GM19035 (cell line): ENCODE results near the gene PPM1M.

Source experiments
- ATAC-seq: cut with Tn5 transposase; IDR thresholded peaks from one replicate; pipeline ENCODE4 v1.9.1; 2021; ENCODE audit not compliant: unreplicated experiment

Gene PPM1M

DNA sequence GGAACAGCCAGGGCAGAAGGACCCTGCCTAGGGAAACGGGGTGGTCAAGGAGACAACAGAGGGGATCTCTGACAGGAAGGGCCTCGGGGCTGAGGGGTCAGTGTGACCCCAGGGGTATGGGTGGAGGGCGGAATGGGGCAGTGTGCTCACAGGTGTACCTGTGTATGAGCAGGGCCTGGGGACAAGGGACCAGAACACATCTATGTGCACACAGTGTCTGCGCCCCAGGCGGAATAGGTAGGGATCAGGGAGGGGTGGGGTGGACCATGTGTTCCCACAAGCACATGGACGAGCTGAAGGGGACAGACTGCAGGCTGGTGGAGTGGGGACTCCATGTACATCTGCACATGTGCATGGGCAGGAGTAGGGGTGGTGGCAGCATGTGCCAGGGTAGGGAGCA is 15.1 kb upstream of the PPM1M start:
- no peak for ATAC-seq

DNA sequence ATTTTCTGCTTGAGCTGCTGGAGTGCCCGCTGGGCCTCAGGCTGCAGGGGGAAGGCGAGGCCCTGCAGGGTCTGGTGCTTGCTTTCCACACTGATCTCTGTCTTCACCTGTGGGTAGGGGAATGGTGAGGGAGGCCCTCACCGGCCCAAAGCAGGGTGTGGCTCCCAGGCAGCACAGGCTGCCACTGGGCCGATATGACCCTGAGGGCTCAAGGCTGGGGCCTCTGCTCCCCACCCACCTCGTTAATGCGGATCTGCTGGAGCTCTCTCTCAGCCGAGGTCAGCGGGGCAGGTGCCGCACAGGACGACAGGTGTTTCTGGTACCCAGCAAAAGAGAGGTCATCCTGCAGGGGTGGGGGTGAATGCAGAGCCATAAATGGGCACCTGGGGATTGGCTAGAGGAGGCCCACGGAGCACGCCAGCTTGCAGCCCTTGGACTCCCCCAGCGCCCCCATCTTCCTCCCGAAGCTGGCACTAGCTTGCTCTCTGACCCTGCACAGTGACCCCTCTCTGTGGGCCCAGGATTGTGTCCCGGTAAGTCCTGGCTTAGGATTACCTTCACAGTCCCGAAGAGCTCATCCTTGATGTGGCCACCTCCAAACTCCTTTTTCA is 14.6 kb upstream of the PPM1M start:
- no peak for ATAC-seq

- no peak for ATAC-seq
Measured at GRCh38 chr3:52231502-52232278, 13.9 kb upstream of the PPM1M start.

DNA sequence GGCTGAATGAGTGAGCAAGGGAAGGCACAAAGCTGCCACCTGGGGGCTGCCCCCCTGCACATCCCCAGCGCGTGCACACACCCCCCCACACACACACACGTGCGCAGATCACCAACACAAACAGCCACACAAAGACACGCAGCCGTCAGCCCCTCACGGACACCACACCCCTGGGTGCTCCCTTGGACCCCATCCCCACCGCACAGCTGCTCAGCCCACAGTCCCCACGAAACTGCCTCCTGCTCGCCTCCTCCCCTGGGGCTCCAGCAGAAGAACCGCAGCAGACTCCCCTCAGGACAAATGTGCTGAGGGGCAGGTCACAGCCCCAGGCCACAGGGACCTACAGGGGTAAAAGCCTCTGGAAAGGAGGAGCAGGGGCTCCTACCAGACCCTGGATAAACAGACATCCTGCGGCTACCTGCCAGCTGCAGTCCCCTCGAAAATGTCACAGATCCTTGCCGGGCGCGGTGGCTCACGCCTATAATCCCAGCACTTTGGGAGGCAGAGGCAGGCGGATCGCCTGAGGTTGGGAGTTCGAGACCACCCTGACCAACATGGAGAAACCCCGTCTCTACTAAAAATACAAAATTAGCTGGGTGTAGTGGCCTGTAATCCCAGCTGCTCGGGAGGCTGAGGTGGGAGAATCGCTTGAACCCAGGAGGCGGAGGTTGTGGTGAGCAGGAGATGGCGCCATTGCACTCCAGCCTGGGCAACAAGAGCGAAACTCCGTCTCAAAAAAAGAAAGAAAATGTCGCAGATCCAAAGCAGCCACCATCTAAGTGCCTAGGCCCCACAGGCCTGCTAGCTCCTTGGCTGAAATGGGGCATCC is 13.1 kb upstream of the PPM1M start:
- no peak for ATAC-seq

- ATAC-seq, result no peak
Measured at GRCh38 chr3:52233108-52233591, 12.4 kb upstream of the PPM1M start.

GRCh38 chr3:52233968-52234367 is 11.6 kb upstream of the PPM1M start:
- no peak for ATAC-seq

DNA sequence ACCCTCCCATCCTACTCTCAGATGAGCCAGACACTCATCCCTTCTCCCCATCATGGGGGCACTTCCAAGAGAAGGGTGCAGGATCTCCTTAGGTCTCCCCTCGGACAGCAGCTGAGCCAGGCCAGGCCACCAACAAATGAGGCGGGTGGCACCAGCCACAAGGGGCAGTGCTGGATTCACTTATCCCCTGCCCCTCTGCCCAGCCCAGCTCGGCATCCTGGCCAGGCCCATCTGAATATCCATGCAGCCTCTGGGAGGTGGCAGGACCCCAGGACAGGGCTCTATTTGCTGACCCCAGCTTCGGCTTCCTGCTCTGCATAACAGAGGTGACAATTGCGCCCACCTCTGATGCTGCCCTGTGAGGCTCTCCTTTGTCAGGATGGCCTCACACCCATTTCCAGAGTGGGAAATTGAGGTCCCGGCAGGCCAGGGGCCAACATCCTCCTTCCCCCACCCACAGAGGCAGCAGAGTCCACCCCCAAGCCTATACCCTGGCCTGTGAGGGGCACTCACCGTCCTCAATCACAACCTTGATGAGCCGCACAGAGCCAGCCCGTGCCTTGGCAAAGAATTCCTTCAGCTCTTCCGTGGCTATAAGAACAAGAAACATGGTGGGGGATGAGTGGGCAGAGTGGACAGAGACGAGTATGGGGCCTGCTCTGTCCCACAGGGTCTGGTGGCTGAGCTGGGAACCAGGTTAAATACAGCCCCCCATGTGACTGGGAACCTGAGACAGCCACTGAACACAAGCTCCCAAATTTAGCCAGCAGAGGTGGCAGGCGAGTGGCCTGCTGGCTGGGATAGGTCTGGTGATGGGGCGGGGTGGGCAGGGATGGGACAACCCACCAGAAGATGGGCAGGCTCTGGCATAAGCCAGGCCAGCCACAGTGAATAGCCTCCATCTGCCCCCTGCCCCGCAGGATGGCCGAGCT is 10.8 kb upstream of the PPM1M start:
- no peak for ATAC-seq

- ATAC-seq, result no peak
Measured at GRCh38 chr3:52236424-52236886, 9.1 kb upstream of the PPM1M start.

GRCh38 chr3:52237006-52237656 is 8.4 kb upstream of the PPM1M start:
- no peak for ATAC-seq

- no peak for ATAC-seq
Measured at GRCh38 chr3:52237657-52238172, 7.8 kb upstream of the PPM1M start.

GRCh38 chr3:52238193-52238760 is 7.3 kb upstream of the PPM1M start:
- ATAC-seq, result peak; percentile 3

- peak; percentile 77 for ATAC-seq
Measured at GRCh38 chr3:52238761-52239701, 6.5 kb upstream of the PPM1M start, which contains the start of gene TWF2. TWF2 (minus strand) TSS chr3:52239158; CDS start chr3:52239016, 142 bp downstream.

GRCh38 chr3:52240059-52240885 is 5.3 kb upstream of the PPM1M start:
- no peak for ATAC-seq

GRCh38 chr3:52240886-52241370 is 4.6 kb upstream of the PPM1M start:
- ATAC-seq, result no peak

GRCh38 chr3:52242039-52242438 is 3.5 kb upstream of the PPM1M start:
- ATAC-seq, result no peak

- no peak for ATAC-seq
Measured at GRCh38 chr3:52243791-52244628, 1.5 kb upstream of the PPM1M start.
